Transverse colon (tissue), 4 donors: ENCODE data around the gene TLE3. TPM values are rescaled to one million over a fixed set of nuclear protein-coding genes. Genes with fewer than 3 reads are reported as not detected.

Experiments used
- DNase-seq: peaks from one replicate; pipeline ENCODE4 v3.0.0-alpha.2; 2019
- H3K27ac ChIP-seq, 4 donors: fragments of 200-600 bp; sonication (generic); 2 replicates each; pipeline ENCODE4 v1.5.1; 2016 to 2018; ENCODE audit warnings: inconsistent platforms in 4 of 4
- H3K27me3 ChIP-seq: fragments of 200-600 bp; sonication (generic); 2 replicates; pipeline ENCODE4 v1.5.1; 2017; ENCODE audit warnings: inconsistent platforms
- H3K36me3 ChIP-seq, 4 donors: fragments of 200-600 bp; sonication (generic); 2 replicates each; pipeline ENCODE4 v1.5.1; 2017 to 2019; ENCODE audit warnings: inconsistent platforms in 4 of 4
- H3K4me1 ChIP-seq, 4 donors: fragments of 200-600 bp; sonication (generic); 2 replicates each; pipeline ENCODE4 v1.5.1; 2017 to 2020; ENCODE audit warnings: inconsistent platforms in 4 of 4
- H3K4me3 ChIP-seq, 4 donors: fragments of 200-600 bp; sonication (generic); 1 replicate in 1 of 4; 2 replicates in 3 of 4; pipeline versions ENCODE4 v1.5.1 to v1.6.1; 2017 to 2019; ENCODE audit warnings: inconsistent platforms in 4 of 4
- H3K9me3 ChIP-seq, 2 donors: fragments of 200-600 bp; sonication (generic); 2 replicates each; pipeline ENCODE4 v1.5.1; 2017 to 2019; ENCODE audit warnings: inconsistent platforms in 2 of 2
- EP300 ChIP-seq: sonication (generic); formaldehyde crosslinking; IDR thresholded peaks from one replicate; pipeline ENCODE4 v1.6.1; 2017; ENCODE audit warnings: antibody characterized with exemption, low read depth
- POLR2A ChIP-seq: fragments of 450-650 bp; IDR thresholded peaks from one replicate; pipeline ENCODE4 v1.6.1; 2016; ENCODE audit warnings: antibody characterized with exemption, mild to moderate bottlenecking, moderate library complexity
- POLR2AphosphoS5 ChIP-seq, 3 donors: sonication (generic); formaldehyde crosslinking; IDR thresholded peaks; one replicate each; pipeline ENCODE4 v1.6.1; 2016; ENCODE audit warnings: antibody characterized with exemption in 3 of 3
- WGBS, 2 donors: methylation state at CpG; one replicate each; pipeline ENCODE4 v1.1.5; 2018; ENCODE audit warnings: low coverage in 1 of 2; 5-methylcytosine and 5-hydroxymethylcytosine counted together
- in situ Hi-C, 4 donors: fragments of 200-750 bp; cut with MboI; loops; one replicate each; pipeline versions ENCODE4 v1.15.0 to v1.15.1; 2017; ENCODE audit warnings: low sequenced_read_pairs in 3 of 4, low pct_ligation_motif_present in 1 of 4, low pct_unique_long_range_greater_than_20kb in 1 of 4
- intact Hi-C: fragments of 100-400 bp; cut with DNase I; formaldehyde crosslinking; loops from one replicate; pipeline ENCODE4 v1.15.1; 2023; ENCODE audit warnings: low total_unique reads
- total RNA-seq, 4 donors: library from RNA; depleted of rRNA; stranded (reverse); fragments of >200 nt; gene quantifications; one replicate each; pipeline ENCODE4 v1.1.0, GENCODE V29; 2016
- TF ChIP-seq, protein P1 (sequence below), 5 experiments: fragments of 200-600 bp in 3 of 5; fragments of 450-650 bp in 2 of 5; sonication (generic) in 3 of 5; IDR thresholded peaks; 1 replicate in 2 of 5; 2 replicates in 3 of 5; pipeline ENCODE4 v1.5.1; 2016 to 2017; ENCODE audit warnings: antibody characterized with exemption in 5 of 5, inconsistent platforms in 3 of 5, mild to moderate bottlenecking in 2 of 5, moderate library complexity in 1 of 5

TLE3 gene
- total RNA-seq, 4 donors from 2014 or later, result 49.8 to 223 (median 114) TPM

DNA sequence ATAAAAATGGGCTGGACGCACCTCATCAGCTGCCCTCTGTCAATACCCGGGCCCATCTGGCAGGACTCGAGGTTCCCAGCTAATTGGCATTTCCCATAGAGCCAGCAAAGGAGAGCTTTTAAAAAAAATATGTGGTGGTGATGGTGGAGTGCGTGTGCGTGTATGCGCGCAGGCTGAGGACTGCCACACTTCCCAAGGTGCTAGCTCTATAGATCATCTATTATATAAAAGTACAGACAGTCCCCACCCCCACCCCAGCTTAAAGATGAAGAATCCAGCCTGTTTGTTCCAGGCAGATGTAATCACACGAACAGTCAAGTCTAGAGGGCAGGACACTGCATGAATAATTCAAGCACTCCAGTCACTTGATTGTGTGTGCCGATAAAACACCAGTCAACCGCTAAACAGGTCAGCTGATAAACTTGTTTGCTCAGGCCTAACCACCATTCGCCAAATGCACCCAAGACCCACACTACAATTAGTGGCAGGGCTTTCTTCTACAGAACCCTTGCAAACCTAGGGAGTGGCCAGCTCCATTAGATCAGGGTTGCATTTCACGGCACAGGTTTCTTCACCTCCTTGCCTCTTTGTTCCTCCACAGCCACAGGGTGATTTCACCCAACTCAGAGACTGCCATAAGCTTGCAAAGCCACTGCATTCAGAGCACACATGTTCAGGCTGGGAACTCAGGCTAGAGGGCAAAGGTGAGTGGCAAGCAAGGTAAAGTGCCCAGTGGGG lies 5.8 kb downstream of the TLE3 start:
- H3K9me3 ChIP-seq, result no peaks in the 10 kb centered on the region
- peak overlapping the region; percentile 95 to 97 (median 96) for H3K27ac ChIP-seq
- in situ Hi-C loops, result no loop called here
- WGBS, 2 donors, result 41 to 60% methylated on average over 2 to 12 of the region's 12 CpGs
- TF ChIP-seq EP300 (no peak), POLR2AphosphoS5 (IDR thresholded peaks at IDR 0.05) (peak in 1 of 3 donors; percentile 47)
- H3K36me3 ChIP-seq, result no peaks in the 10 kb centered on the region
- no peaks in the 10 kb centered on the region for H3K27me3 ChIP-seq
- intact Hi-C loops, result loop anchor here (10.0 kb wide), 1 partner anchor 173 kb away; no protein-coding TSS in a partner anchor
- peak overlapping the region in 1 of 4 donors; percentile 15 for H3K4me3 ChIP-seq
- DNase-seq, result peak; percentile 52
- peaks cover 65 to 81% (median 72%) of the 10 kb centered on the region in 4 donors for H3K4me1 ChIP-seq

DNA sequence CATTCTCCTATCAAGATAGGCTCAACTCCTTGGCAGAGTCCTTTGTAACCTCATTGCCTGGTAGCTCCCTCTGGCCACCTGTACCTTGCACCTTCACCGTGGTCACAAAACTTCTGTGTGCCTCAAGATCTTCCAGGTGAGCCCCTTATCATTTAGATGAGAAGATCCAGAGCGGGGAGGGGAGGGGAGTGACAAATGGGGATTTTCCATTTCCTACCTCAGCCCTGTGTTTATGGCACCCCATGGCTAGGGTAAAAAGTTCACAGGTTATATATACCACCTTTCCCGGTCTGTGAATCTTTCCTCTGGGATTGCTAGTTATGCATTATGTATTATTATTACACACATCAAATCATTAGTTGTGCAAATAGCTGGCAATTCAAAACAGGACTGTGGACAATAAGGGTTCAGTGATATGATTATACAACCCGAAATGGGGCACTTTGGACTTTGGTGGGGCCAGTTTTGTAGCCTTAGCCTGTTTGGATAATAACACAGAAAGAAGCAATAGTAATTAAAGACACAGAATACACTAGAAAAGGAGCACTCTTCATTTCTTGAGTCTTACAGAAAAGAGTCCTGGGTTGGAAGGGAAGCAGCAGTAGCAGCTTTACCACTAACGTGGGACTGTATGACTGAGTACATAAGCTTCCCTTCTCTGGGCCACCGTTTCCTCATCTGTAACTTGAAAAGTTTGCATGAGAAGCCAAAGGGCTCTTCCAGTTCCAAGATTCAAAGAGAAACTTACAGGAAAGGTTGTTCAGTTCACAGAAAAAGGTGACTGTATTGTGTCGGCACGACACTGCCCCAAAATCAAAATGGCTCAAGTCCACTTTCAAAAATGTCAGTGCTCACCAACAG lies 7.1 kb downstream of the TLE3 start:
- WGBS, 2 donors, result 50 to 52% methylated on average over 7 to 8 of the region's 8 CpGs
- Histone ChIP-seq H3K27ac (peak overlapping the region; percentile 95 to 97 (median 96)), H3K36me3 (no peaks in the 10 kb centered on the region), H3K27me3 (no peaks in the 10 kb centered on the region), H3K4me1 (peaks cover 65 to 80% (median 72%) of the 10 kb centered on the region in 4 donors), H3K9me3 (no peaks in the 10 kb centered on the region), H3K4me3 (peak overlapping the region in 1 of 4 donors; percentile 1)
- intact Hi-C loops, result loop anchor here (10.0 kb wide), 1 partner anchor 174 kb away; no protein-coding TSS in a partner anchor
- DNase-seq, result peak; percentile 52
- TF ChIP-seq, protein P1, sequence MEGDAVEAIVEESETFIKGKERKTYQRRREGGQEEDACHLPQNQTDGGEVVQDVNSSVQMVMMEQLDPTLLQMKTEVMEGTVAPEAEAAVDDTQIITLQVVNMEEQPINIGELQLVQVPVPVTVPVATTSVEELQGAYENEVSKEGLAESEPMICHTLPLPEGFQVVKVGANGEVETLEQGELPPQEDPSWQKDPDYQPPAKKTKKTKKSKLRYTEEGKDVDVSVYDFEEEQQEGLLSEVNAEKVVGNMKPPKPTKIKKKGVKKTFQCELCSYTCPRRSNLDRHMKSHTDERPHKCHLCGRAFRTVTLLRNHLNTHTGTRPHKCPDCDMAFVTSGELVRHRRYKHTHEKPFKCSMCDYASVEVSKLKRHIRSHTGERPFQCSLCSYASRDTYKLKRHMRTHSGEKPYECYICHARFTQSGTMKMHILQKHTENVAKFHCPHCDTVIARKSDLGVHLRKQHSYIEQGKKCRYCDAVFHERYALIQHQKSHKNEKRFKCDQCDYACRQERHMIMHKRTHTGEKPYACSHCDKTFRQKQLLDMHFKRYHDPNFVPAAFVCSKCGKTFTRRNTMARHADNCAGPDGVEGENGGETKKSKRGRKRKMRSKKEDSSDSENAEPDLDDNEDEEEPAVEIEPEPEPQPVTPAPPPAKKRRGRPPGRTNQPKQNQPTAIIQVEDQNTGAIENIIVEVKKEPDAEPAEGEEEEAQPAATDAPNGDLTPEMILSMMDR (IDR thresholded peaks at IDR 0.05), result no peak
- TF ChIP-seq EP300 (no peak), POLR2A (no peak), POLR2AphosphoS5 (IDR thresholded peaks at IDR 0.05) (peak in 1 of 3 donors; percentile 25)
- in situ Hi-C loops, result no loop called here

DNA sequence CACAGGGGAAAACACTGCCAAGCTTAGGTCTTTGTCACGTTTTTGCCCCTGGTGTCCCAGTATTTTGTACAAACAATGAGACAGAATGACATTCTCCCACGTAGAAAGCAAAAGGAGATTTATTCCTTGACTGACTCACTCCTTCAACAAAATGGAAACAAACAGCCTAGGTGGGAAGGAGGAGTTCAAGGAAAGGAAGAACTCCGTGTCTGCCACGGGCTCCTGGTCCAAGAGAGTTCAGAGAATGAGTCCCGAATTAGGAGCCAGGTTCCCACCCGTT lies 8.1 kb downstream of the TLE3 start:
- peaks cover 64 to 70% (median 66%) of the 10 kb centered on the region in 4 donors for H3K4me1 ChIP-seq
- H3K27ac ChIP-seq, result peak overlapping the region; percentile 95 to 97 (median 96)
- in situ Hi-C loops, result no loop called here
- DNase-seq, result no peak
- H3K4me3 ChIP-seq, result no peak overlapping the region
- no peaks in the 10 kb centered on the region for H3K36me3 ChIP-seq
- no peaks in the 10 kb centered on the region for H3K27me3 ChIP-seq
- 50 to 63% methylated on average over 5 to 6 of the region's 6 CpGs for WGBS, 2 donors
- H3K9me3 ChIP-seq, result no peaks in the 10 kb centered on the region
- intact Hi-C loops, result no loop called here
- TF ChIP-seq, protein P1 (IDR thresholded peaks at IDR 0.05), result no peak
- TF ChIP-seq POLR2A, result no peak
- no peak for TF ChIP-seq POLR2AphosphoS5 (IDR thresholded peaks at IDR 0.05)
- TF ChIP-seq EP300, result no peak

DNA sequence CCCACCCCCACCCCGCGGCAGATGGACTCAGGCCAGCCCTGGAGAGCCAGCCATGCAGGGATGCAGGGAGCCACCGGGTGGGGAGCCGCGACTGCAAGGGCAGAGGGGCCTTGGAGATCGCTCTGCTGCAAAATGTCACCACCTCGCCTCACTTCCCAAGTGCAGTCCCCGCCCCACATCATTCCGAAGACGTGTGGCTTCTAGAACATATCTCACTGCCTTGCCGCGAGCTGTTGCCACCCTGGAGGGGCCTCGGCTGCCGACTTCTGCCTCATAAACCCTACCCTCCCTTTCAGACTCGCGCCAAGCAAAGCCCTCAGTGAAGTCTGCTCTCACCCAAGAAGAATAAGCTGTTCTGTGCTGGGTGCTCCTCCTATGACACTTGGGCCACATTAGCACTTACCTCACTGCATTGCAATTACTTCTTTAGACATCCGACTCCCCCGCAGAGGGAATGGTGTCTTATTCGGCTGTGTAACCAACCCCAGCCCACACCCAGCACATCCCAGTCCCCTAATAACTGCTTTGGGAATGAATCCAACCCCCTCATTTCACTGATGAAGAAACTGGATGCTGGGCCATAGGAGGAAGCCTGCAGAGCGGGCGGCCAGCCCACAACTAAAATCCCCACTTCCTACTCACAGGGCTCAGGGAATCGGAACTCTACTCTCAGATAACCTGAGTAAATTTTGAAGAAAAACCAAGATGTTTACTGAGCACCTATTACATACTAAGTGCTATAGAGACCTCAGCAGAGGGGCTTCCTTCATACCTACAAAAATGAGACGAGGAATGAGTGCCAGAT lies 8.6 kb downstream of the TLE3 start:
- no peak for DNase-seq
- Histone ChIP-seq H3K27me3 (no peaks in the 10 kb centered on the region), H3K36me3 (no peaks in the 10 kb centered on the region), H3K27ac (peak overlapping the region; percentile 95 to 97 (median 96)), H3K4me3 (no peak overlapping the region), H3K4me1 (peaks cover 61 to 64% (median 62%) of the 10 kb centered on the region in 4 donors), H3K9me3 (no peaks in the 10 kb centered on the region)
- intact Hi-C loops (no loop called here), in situ Hi-C loops (no loop called here)
- whole genome bisulfite sequencing, 2 donors, result 0 to 62% methylated on average over 1 to 23 of the region's 23 CpGs
- TF ChIP-seq, protein P1 (IDR thresholded peaks at IDR 0.05), result no peak
- no peak for TF ChIP-seq POLR2A
- TF ChIP-seq EP300, result no peak
- TF ChIP-seq POLR2AphosphoS5 (IDR thresholded peaks at IDR 0.05), result peak in 1 of 3 donors; percentile 9
